Lung (tissue), 12 donors: ENCODE results near the gene SNX10. TPM values are rescaled to one million over a fixed set of nuclear protein-coding genes. Genes with fewer than 3 reads are reported as not detected.

Experiments used
- ATAC-seq: fragments of 200-7000 bp; cut with Tn5 transposase; one replicate; pipeline ENCODE4 v1.9.1; 2020; ENCODE audit warnings: moderate number of reproducible peaks; ENCODE audit not compliant: insufficient read depth, low FRiP score
- DNase-seq, 3 donors: peaks; one replicate each; pipeline ENCODE4 v3.0.0-alpha.2; 2013 to 2017
- H3K27ac ChIP-seq, 2 donors: one replicate each; pipeline ENCODE4 v1.5.1; 2013; ENCODE audit warnings: mild to moderate bottlenecking in 2 of 2, moderate library complexity in 2 of 2, control low read depth in 1 of 2, inconsistent platforms in 1 of 2, low read depth in 1 of 2, low read length in 1 of 2
- H3K27me3 ChIP-seq, 3 donors: one replicate each; pipeline ENCODE4 v1.5.1; 2013; ENCODE audit warnings: low read length in 2 of 3; ENCODE audit not compliant: control insufficient read depth in 3 of 3, insufficient read depth in 3 of 3
- H3K36me3 ChIP-seq, 4 donors: one replicate each; pipeline ENCODE4 v1.5.1; 2013; ENCODE audit warnings: low read length in 4 of 4, mild to moderate bottlenecking in 1 of 4, moderate library complexity in 1 of 4; ENCODE audit not compliant: control insufficient read depth in 4 of 4, insufficient read depth in 4 of 4
- H3K4me1 ChIP-seq, 5 donors: one replicate each; pipeline ENCODE4 v1.5.1; 2013; ENCODE audit warnings: low read length in 5 of 5, mild to moderate bottlenecking in 2 of 5, moderate library complexity in 1 of 5; ENCODE audit not compliant: control insufficient read depth in 5 of 5, insufficient read depth in 5 of 5
- H3K4me3 ChIP-seq: one replicate; pipeline ENCODE4 v1.5.1; 2013; ENCODE audit warnings: mild to moderate bottlenecking, control low read depth, moderate library complexity
- H3K9ac ChIP-seq, 2 donors: one replicate each; pipeline ENCODE4 v1.5.1; 2013; ENCODE audit warnings: low read length in 2 of 2, control low read depth in 1 of 2; ENCODE audit not compliant: insufficient read depth in 1 of 2
- H3K9me3 ChIP-seq, 4 donors: one replicate each; pipeline ENCODE4 v1.5.1; 2013; ENCODE audit warnings: low read length in 3 of 4, mild to moderate bottlenecking in 1 of 4, moderate library complexity in 1 of 4; ENCODE audit not compliant: control insufficient read depth in 4 of 4, insufficient read depth in 3 of 4
- CTCF ChIP-seq: IDR thresholded peaks from 2 replicates; pipeline ENCODE4 v1.5.1; 2012; ENCODE audit warnings: mild to moderate bottlenecking; ENCODE audit errors: control extremely low read depth, extremely low read depth
- WGBS, 2 donors: extraction: QIAGEN DNeasy Blood & Tissue Kit; methylation state at CpG; one replicate each; pipeline ENCODE4 v1.1.7; 2013; 5-methylcytosine and 5-hydroxymethylcytosine counted together
- polyA plus RNA-seq, 2 donors: library from polyadenylated mRNA; stranded (reverse); fragments of 200-250 nt; gene quantifications; one replicate each; pipeline ENCODE4 v1.2.1, GENCODE V29; 2013
- total RNA-seq, 2 donors: library from RNA; depleted of rRNA in 1 of 2; stranded (reverse); fragments of >200 nt in 1 of 2; gene quantifications; one replicate each; pipeline ENCODE4 v1.2.1, GENCODE V29; 2014 to 2021
- donor health status: control.
- donor health status: control.
- donor health status: Bipolar disorder and iron deficiency.
- donor health status: healthy.
- donor health status: DM: yes; HTN: yes; CAD: no.

The SNX10 gene
- total and polyA plus RNA-seq, 4 donors = 12.2 to 54.7 (median 36.7) TPM

- no peak for TF ChIP-seq CTCF
- no peak for ATAC-seq
- 77 to 92% methylated on average over 3 of the region's 3 CpGs for WGBS, 2 donors
- Histone ChIP-seq H3K27ac (no peak overlapping the region), H3K36me3 (peaks cover 0 to 2% (median 0%) of the 10 kb centered on the region in 4 donors), H3K4me3 (no peak overlapping the region), H3K9me3 (no peaks in the 10 kb centered on the region), H3K27me3 (no peaks in the 10 kb centered on the region), H3K4me1 (peaks cover 0 to 2% (median 0%) of the 10 kb centered on the region in 5 donors), H3K9ac (no peak overlapping the region)
- no peak for DNase-seq
Measured at GRCh38 chr7:26419198-26419597, 127.5 kb downstream of the SNX10 start.

- no peak for DNase-seq
- Histone ChIP-seq H3K4me1 (peaks cover 0 to 2% (median 0%) of the 10 kb centered on the region in 5 donors), H3K27me3 (no peaks in the 10 kb centered on the region), H3K4me3 (no peak overlapping the region), H3K9me3 (no peaks in the 10 kb centered on the region), H3K27ac (no peak overlapping the region), H3K36me3 (no peaks in the 10 kb centered on the region), H3K9ac (no peak overlapping the region)
- ATAC-seq = no peak
- WGBS, 2 donors = 60 to 69% methylated on average over 5 of the region's 5 CpGs
- TF ChIP-seq CTCF = no peak
Measured at GRCh38 chr7:26420422-26421019, 128.9 kb downstream of the SNX10 start.

- no peak for DNase-seq
- H3K27ac ChIP-seq = no peak overlapping the region
- no peak overlapping the region for H3K4me3 ChIP-seq
- ATAC-seq = no peak
- peaks cover 0 to 9% (median 0%) of the 10 kb centered on the region in 5 donors for H3K4me1 ChIP-seq
- TF ChIP-seq CTCF = no peak
- no peak overlapping the region for H3K9ac ChIP-seq
- WGBS, 2 donors = 94 to 95% methylated on average over 5 of the region's 5 CpGs
- H3K27me3 ChIP-seq = no peaks in the 10 kb centered on the region
- no peaks in the 10 kb centered on the region for H3K36me3 ChIP-seq
- no peaks in the 10 kb centered on the region for H3K9me3 ChIP-seq
Measured at GRCh38 chr7:26422761-26423160, 131.1 kb downstream of the SNX10 start.

GRCh38 chr7:26423436-26423835 lies 131.8 kb downstream of the SNX10 start:
- H3K9me3 ChIP-seq = no peaks in the 10 kb centered on the region
- no peak overlapping the region for H3K9ac ChIP-seq
- WGBS, 2 donors = 82 to 86% methylated on average over 1 of the region's 1 CpG
- no peak for TF ChIP-seq CTCF
- peaks cover 0 to 9% (median 0%) of the 10 kb centered on the region in 5 donors for H3K4me1 ChIP-seq
- DNase-seq = no peak
- no peaks in the 10 kb centered on the region for H3K36me3 ChIP-seq
- H3K27me3 ChIP-seq = no peaks in the 10 kb centered on the region
- ATAC-seq = no peak
- H3K4me3 ChIP-seq = no peak overlapping the region
- no peak overlapping the region for H3K27ac ChIP-seq
